ENCODE results near the gene LPAR5.

The LPAR5 gene

DNA sequence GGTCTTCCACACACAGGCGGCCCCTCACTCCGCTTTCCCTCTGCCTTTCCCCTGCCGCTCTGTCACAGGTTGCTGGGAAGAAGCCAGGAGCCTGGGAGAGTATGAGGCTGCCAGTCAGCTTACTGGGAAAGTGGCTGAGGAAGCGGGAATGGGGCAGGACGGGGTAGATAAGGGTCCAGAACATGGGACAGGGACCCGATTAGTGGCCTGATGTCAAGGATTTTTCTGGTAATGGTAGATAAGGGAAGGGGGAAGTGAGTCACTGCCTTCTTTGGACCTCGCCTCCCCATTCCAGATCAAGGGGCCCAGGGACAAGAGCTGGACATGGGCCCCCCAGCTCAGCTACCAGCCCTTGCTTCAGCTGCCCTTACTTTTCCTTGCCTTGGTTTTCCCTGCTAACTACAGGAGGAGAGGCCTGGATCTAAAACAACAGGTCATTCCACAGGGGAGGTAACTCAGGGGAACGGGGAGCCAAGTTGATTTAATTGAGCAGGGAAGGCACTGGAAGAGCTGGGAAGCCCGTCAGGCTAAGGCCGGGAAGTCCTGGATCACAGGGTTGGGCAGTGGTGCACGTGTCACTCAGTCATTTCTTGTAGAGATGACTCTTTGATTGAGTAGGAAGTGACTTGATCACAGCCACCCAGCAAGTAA lies 3.5 kb upstream of the LPAR5 start:
- no peak for DNase-seq (ENCODE audit: low read depth)
- TF ChIP-seq, protein P1, sequence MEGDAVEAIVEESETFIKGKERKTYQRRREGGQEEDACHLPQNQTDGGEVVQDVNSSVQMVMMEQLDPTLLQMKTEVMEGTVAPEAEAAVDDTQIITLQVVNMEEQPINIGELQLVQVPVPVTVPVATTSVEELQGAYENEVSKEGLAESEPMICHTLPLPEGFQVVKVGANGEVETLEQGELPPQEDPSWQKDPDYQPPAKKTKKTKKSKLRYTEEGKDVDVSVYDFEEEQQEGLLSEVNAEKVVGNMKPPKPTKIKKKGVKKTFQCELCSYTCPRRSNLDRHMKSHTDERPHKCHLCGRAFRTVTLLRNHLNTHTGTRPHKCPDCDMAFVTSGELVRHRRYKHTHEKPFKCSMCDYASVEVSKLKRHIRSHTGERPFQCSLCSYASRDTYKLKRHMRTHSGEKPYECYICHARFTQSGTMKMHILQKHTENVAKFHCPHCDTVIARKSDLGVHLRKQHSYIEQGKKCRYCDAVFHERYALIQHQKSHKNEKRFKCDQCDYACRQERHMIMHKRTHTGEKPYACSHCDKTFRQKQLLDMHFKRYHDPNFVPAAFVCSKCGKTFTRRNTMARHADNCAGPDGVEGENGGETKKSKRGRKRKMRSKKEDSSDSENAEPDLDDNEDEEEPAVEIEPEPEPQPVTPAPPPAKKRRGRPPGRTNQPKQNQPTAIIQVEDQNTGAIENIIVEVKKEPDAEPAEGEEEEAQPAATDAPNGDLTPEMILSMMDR (conservative IDR thresholded peaks at IDR 0.05; ENCODE audit: low read depth, low read length), result no peak
- no peak overlapping the region for H3K4me3 ChIP-seq (ENCODE audit: low read depth, low read length)

GRCh38 chr12:6638305-6638704 lies 2.5 kb upstream of the LPAR5 start:
- H3K4me3 ChIP-seq (ENCODE audit: low read depth, low read length), result no peak overlapping the region
- no peak for DNase-seq (ENCODE audit: low read depth)
- TF ChIP-seq, protein P1 (conservative IDR thresholded peaks at IDR 0.05; ENCODE audit: low read depth, low read length), result no peak

GRCh38 chr12:6635375-6635855 lies 344 bp downstream of the LPAR5 start:
- TF ChIP-seq, protein P1 (conservative IDR thresholded peaks at IDR 0.05; ENCODE audit: low read depth, low read length), result no peak
- no peak overlapping the region for H3K4me3 ChIP-seq (ENCODE audit: low read depth, low read length)
- peak; percentile 28 for DNase-seq (ENCODE audit: low read depth)

DNA sequence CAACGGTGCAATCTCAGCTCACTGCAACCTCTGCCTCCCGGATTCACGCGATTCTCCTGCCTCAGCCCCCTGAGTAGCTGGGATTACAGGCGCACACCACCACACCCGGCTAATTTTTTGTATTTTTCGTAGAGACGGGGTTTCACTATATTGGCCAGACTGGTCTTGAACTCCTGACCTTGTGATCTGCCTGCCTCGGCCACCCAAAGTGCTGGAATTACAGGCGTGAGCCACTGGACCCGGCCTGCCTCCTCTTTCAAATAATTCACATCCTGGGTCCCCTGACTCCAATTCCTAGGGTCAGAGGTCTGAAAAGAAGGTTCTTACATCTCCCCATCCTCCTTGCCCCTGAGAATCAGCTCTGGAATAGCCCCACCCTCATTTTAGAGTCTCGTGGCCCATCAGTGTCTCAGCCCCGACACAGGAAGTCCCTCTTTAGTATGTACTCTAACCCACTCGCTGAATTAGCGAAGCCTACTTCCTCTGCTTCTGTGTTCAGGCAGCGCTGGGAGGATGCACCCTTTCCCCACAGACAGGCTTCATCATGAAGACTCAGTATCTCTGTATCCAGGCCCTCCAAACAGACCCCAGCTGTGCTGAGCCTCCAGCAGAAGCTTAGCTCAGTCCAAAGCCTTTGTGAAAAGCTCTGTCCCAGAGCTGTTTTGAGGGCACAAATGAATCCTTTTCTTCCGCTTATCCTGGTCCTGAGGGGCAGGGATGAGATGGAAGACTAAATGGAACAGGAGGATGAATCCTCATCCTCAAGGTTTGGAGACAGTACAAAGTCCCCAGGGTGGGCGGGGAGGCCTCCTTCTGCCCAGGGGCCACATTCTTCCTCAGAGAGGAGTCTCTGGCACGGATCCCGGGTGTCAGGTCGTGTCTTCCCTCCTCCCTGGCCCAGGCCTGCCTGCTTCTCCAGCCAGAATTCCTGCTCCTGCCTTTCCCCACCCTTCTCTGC lies 3.5 kb downstream of the LPAR5 start:
- H3K4me3 ChIP-seq (ENCODE audit: low read depth, low read length), result no peak overlapping the region
- no peak for DNase-seq (ENCODE audit: low read depth)
- TF ChIP-seq, protein P1 (conservative IDR thresholded peaks at IDR 0.05; ENCODE audit: low read depth, low read length), result no peak

GRCh38 chr12:6631549-6631961 lies 4.2 kb downstream of the LPAR5 start:
- no peak for DNase-seq (ENCODE audit: low read depth)
- TF ChIP-seq, protein P1 (conservative IDR thresholded peaks at IDR 0.05; ENCODE audit: low read depth, low read length), result no peak
- no peak overlapping the region for H3K4me3 ChIP-seq (ENCODE audit: low read depth, low read length)

GRCh38 chr12:6630736-6631135 lies 5.0 kb downstream of the LPAR5 start:
- H3K4me3 ChIP-seq (ENCODE audit: low read depth, low read length), result no peak overlapping the region
- TF ChIP-seq, protein P1 (conservative IDR thresholded peaks at IDR 0.05; ENCODE audit: low read depth, low read length), result no peak
- no peak for DNase-seq (ENCODE audit: low read depth)
